SK-N-SH (cell line): ENCODE data around the gene CASKIN1. TPM values are rescaled to one million over a fixed set of nuclear protein-coding genes. Genes with fewer than 3 reads are reported as not detected.

Experiments
- CTCF ChIA-PET: fragments of 300-600, 350-600 bp; formaldehyde crosslinking; extraction: SDS; loops from one replicate; lab custom pipeline; 2021; lab: Yijun Ruan, JAX
- POLR2A ChIA-PET: fragments of 350-600 bp; sonication (Branson Sonifier 250); formaldehyde crosslinking; extraction: SDS; loops from one replicate; lab custom pipeline; 2020; ENCODE audit warnings: antibody characterized with exemption, inconsistent platforms; lab: Yijun Ruan, JAX
- DNase-seq: peaks from one replicate; pipeline ENCODE4 v3.0.0; 2012
- H2AFZ ChIP-seq: fragments of 200-600 bp; sonication (generic); 2 replicates; pipeline ENCODE4 v1.8.1; 2016; ENCODE audit warnings: antibody characterized with exemption, mild to moderate bottlenecking, low read depth
- H3F3A ChIP-seq: fragments of 200-600 bp; sonication (generic); replicated peaks from 2 replicates; pipeline ENCODE3; 2016; ENCODE audit warnings: antibody characterized with exemption, mild to moderate bottlenecking; ENCODE audit not compliant: insufficient read depth
- H3K27ac ChIP-seq, 2 experiments: fragments of 200-500 bp in 1 of 2; fragments of 200-600 bp in 1 of 2; sonication (Bioruptor generic) in 1 of 2; sonication (generic), shearing (Covaris generic) in 1 of 2; 2 replicates each; pipeline versions ENCODE4 v1.5.1 to v1.6.1; 2014 to 2016; ENCODE audit warnings: low read depth in 2 of 2, inconsistent platforms in 1 of 2, low read length in 1 of 2, mild to moderate bottlenecking in 1 of 2, mixed read lengths in 1 of 2
- H3K27me3 ChIP-seq: fragments of 200-600 bp; sonication (generic), shearing (Covaris generic); 2 replicates; pipeline ENCODE4 v1.6.1; 2016; ENCODE audit warnings: mixed run types; ENCODE audit not compliant: insufficient read depth
- H3K36me3 ChIP-seq, 2 experiments: fragments of 200-500 bp in 1 of 2; fragments of 200-600 bp in 1 of 2; sonication (Bioruptor generic) in 1 of 2; sonication (generic) in 1 of 2; replicated peaks in 1 of 2; 2 replicates each; pipeline versions ENCODE3 to v1.5.1; 2014 to 2016; ENCODE audit warnings: low read length in 1 of 2, mild to moderate bottlenecking in 1 of 2; ENCODE audit not compliant: insufficient read depth in 2 of 2, control insufficient read depth in 1 of 2
- H3K4me1 ChIP-seq, 2 experiments: fragments of 200-500 bp in 1 of 2; fragments of 200-600 bp in 1 of 2; sonication (Bioruptor generic) in 1 of 2; sonication (generic), shearing (Covaris generic) in 1 of 2; 2 replicates each; pipeline versions ENCODE4 v1.5.1 to v1.6.1; 2014 to 2016; ENCODE audit warnings: low read depth in 1 of 2, low read length in 1 of 2, mixed run types in 1 of 2; ENCODE audit not compliant: insufficient read depth in 2 of 2, control insufficient read depth in 1 of 2
- H3K4me2 ChIP-seq: fragments of 200-600 bp; sonication (generic), shearing (Covaris generic); 2 replicates; pipeline ENCODE4 v1.6.1; 2017; ENCODE audit warnings: mixed run types
- H3K4me3 ChIP-seq, 2 experiments: fragments of 200-500 bp in 1 of 2; fragments of 200-600 bp in 1 of 2; sonication (Bioruptor generic) in 1 of 2; sonication (generic), shearing (Covaris generic) in 1 of 2; 2 replicates each; pipeline versions ENCODE4 v1.5.1 to v1.8.1; 2014 to 2016; ENCODE audit warnings: low read depth in 2 of 2, inconsistent platforms in 1 of 2, low read length in 1 of 2, mild to moderate bottlenecking in 1 of 2, mixed read lengths in 1 of 2, moderate library complexity in 1 of 2
- H3K79me2 ChIP-seq: fragments of 200-600 bp; sonication (generic); 2 replicates; pipeline ENCODE4 v1.8.1; 2017; ENCODE audit warnings: mild to moderate bottlenecking; ENCODE audit not compliant: insufficient read depth
- H3K9ac ChIP-seq: fragments of 200-600 bp; sonication (generic); 2 replicates; pipeline ENCODE4 v1.6.1; 2017; ENCODE audit warnings: mixed run types
- H3K9me2 ChIP-seq: fragments of 200-600 bp; sonication (generic); 2 replicates; pipeline ENCODE4 v1.6.1; 2017; ENCODE audit warnings: mixed run types
- H3K9me3 ChIP-seq: fragments of 200-600 bp; sonication (generic); 2 replicates; pipeline ENCODE4 v1.6.1; 2017; ENCODE audit warnings: mixed run types, mild to moderate bottlenecking, moderate library complexity
- H4K20me1 ChIP-seq: fragments of 200-600 bp; sonication (generic); 2 replicates; pipeline ENCODE4 v1.6.1; 2017; ENCODE audit warnings: mild to moderate bottlenecking, mixed run types; ENCODE audit not compliant: insufficient read depth
- EP300 ChIP-seq, 2 experiments: IDR thresholded peaks; 2 replicates each; pipeline versions ENCODE4 v1.4.0 to v1.6.1; 2012; ENCODE audit warnings: borderline replicate concordance in 1 of 2, low read depth in 1 of 2, low read length in 1 of 2
- EZH2phosphoT487 ChIP-seq: fragments of 200-600 bp; sonication (generic); IDR thresholded peaks from 2 replicates; pipeline ENCODE4 v1.6.1; 2017; ENCODE audit warnings: low read depth, mixed run types, mild to moderate bottlenecking, antibody characterized with exemption, moderate library complexity, borderline replicate concordance
- FOXJ3 ChIP-seq: sonication (generic); formaldehyde crosslinking; IDR thresholded peaks from 2 replicates; pipeline ENCODE4 v1.5.1; 2020; ENCODE audit warnings: mild to moderate bottlenecking, missing genetic modification reagents
- FOXM1 ChIP-seq: IDR thresholded peaks from 2 replicates; pipeline ENCODE4 v1.4.0; 2012; ENCODE audit warnings: low read depth, mild to moderate bottlenecking
- GATA2 ChIP-seq: sonication (generic); formaldehyde crosslinking; IDR thresholded peaks from 2 replicates; pipeline ENCODE4 v1.5.0; 2020; ENCODE audit warnings: mild to moderate bottlenecking, missing genetic modification reagents
- JUND ChIP-seq: IDR thresholded peaks from 2 replicates; pipeline ENCODE4 v1.4.0; 2012
- POLR2AphosphoS5 ChIP-seq: IDR thresholded peaks from 2 replicates; pipeline ENCODE4 v1.6.1; 2012; ENCODE audit warnings: low read depth, low read length
- RFX5 ChIP-seq: IDR thresholded peaks from 2 replicates; pipeline ENCODE4 v1.6.1; 2012; ENCODE audit warnings: mild to moderate bottlenecking, improper control_type of control experiment, low read length
- SMC3 ChIP-seq: IDR thresholded peaks from 2 replicates; pipeline ENCODE4 v1.6.1; 2012; ENCODE audit warnings: low read depth, low read length, improper control_type of control experiment
- TCF12 ChIP-seq: IDR thresholded peaks from 2 replicates; pipeline ENCODE4 v1.4.0; 2012
- TEAD4 ChIP-seq: IDR thresholded peaks from 2 replicates; pipeline ENCODE4 v1.4.0; 2012; ENCODE audit warnings: mild to moderate bottlenecking, borderline replicate concordance; ENCODE audit not compliant: insufficient read depth
- WGBS: methylation state at CpG from one replicate; pipeline ENCODE4 v1.1.6; 2017; ENCODE audit warnings: low lambda C conversion rate; 5-methylcytosine and 5-hydroxymethylcytosine counted together
- polyA plus RNA-seq, 3 experiments: library from polyadenylated mRNA; depleted of rRNA; stranded (reverse); fragments of >200 nt; gene quantifications; 2 replicates each; pipeline ENCODE4 v1.2.3, GENCODE V29; 2012
- TF ChIP-seq, protein P1 (sequence below): fragments of 150-350 bp; IDR thresholded peaks from 2 replicates; pipeline ENCODE4 v1.6.1; 2016; ENCODE audit warnings: mild to moderate bottlenecking, low read depth, low read length
- TF ChIP-seq, protein P2 (sequence below): IDR thresholded peaks from 2 replicates; pipeline ENCODE4; 2012

Gene CASKIN1
- polyA plus RNA-seq, 1 of the 3 experiments (the other 2 are of a cell fraction): 1.7 TPM

DNA sequence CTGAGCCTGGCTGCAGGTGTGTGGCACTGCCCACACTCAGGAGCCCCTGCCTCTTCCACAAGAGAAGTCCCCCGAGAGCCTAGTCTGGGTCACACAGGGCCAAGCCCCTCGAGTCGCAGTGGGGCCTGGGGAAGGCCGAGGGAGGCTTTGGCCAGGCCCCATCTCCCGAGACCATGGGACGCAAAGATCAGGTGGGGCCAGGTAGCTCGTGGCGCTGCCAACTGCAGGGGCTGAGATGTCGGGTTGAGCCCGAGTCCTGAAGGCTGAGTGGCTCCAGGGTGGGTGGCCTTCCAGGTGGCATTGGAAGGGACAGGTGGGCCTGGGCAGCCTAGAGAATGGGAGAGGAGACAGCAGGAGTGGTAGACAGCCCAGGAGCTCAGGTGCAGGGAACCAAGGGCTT, 34.5 kb downstream of the CASKIN1 start:
- ChIA-PET CTCF (interaction anchor here (0.8 to 1.1 kb wide), 2 partner anchors 33 to 138 kb away, joined by 3 read pairs; no protein-coding TSS in a partner anchor), POLR2A (interaction anchor here (0.9 to 1.2 kb wide), 3 partner anchors 11 to 33 kb away, joined by 3 to 4 read pairs (median 3); no protein-coding TSS in a partner anchor)

DNA sequence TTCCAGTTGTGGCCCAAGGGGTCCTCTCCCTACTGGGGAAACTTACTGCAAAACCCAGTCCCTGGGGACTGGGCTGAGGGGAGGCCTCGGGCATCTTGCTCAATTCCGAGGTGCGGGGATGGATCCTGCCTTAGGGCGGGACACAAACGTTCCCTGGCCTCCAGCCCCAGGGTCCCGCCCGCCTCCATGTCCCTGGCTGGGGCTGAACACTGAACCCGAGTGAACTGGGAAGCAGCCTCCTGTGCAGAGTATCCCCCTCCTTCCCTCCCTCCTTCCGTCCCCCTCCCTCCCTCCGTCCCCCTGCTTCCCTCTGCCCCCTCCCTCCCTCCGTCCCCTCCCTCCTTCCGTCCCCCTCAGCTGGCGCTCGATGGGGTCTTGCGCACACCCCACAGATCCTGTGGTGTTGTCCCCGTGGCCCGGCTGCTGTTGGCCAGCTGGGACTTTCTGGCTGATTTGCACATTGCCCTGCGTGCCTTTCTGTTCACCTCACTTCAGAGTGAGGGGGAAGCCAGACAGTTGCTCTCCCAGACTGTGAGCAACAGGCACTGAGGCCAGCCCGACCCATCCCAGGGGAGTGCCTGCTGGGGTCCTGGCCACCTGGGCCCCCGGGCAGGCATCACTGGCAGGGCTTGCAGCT, 35.4 kb downstream of the CASKIN1 start:
- peaks cover 76% of the 10 kb centered on the region for H3K79me2 ChIP-seq
- peaks cover 3% of the 10 kb centered on the region for H3F3A ChIP-seq
- ChIA-PET CTCF (interaction anchor here (1.1 kb wide), 1 partner anchor 34 kb away, joined by 3 read pairs; no protein-coding TSS in a partner anchor), POLR2A (interaction anchor here (0.9 kb wide), 1 partner anchor 34 kb away, joined by 3 read pairs; no protein-coding TSS in a partner anchor)
- TF ChIP-seq TCF12 (no peak), EP300 (IDR thresholded peaks at IDR 0.05; ENCODE audit: borderline replicate concordance in 1 of 2, low read depth in 1 of 2, low read length in 1 of 2) (no peak), JUND (no peak), FOXM1 (no peak), TEAD4 (no peak), SMC3 (no peak), FOXJ3 (CRISPR knock-in tag) (no peak), POLR2AphosphoS5 (no peak), EZH2phosphoT487 (no peak), RFX5 (no peak)
- TF ChIP-seq, protein P1, sequence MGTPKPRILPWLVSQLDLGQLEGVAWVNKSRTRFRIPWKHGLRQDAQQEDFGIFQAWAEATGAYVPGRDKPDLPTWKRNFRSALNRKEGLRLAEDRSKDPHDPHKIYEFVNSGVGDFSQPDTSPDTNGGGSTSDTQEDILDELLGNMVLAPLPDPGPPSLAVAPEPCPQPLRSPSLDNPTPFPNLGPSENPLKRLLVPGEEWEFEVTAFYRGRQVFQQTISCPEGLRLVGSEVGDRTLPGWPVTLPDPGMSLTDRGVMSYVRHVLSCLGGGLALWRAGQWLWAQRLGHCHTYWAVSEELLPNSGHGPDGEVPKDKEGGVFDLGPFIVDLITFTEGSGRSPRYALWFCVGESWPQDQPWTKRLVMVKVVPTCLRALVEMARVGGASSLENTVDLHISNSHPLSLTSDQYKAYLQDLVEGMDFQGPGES: no peak
- no peak overlapping the region for H3K9ac ChIP-seq
- H4K20me1 ChIP-seq: peaks cover 66% of the 10 kb centered on the region
- H2AFZ ChIP-seq: no peak overlapping the region
- H3K36me3 ChIP-seq: peaks cover 0 to 15% of the 10 kb centered on the region in 2 experiments
- H3K9me3 ChIP-seq: no peaks in the 10 kb centered on the region
- H3K4me3 ChIP-seq: no peak overlapping the region
- no peaks in the 10 kb centered on the region for H3K27me3 ChIP-seq
- no peak for DNase-seq
- H3K4me2 ChIP-seq: no peak overlapping the region
- H3K9me2 ChIP-seq: no peaks in the 10 kb centered on the region
- no peak overlapping the region; a peak in 1 of 4 replicates for H3K27ac ChIP-seq
- WGBS: 93% methylated on average over 13 of the region's 20 CpGs
- peaks cover 11 to 28% of the 10 kb centered on the region in 2 experiments; a peak in 3 of 4 replicates for H3K4me1 ChIP-seq

More for the DNA sequence above, 34.5 kb downstream of the CASKIN1 start:
- peaks cover 3% of the 10 kb centered on the region for H3F3A ChIP-seq
- peaks cover 75% of the 10 kb centered on the region for H3K79me2 ChIP-seq
- TF ChIP-seq RFX5 (no peak), GATA2 (no peak)
- TF ChIP-seq, protein P2, sequence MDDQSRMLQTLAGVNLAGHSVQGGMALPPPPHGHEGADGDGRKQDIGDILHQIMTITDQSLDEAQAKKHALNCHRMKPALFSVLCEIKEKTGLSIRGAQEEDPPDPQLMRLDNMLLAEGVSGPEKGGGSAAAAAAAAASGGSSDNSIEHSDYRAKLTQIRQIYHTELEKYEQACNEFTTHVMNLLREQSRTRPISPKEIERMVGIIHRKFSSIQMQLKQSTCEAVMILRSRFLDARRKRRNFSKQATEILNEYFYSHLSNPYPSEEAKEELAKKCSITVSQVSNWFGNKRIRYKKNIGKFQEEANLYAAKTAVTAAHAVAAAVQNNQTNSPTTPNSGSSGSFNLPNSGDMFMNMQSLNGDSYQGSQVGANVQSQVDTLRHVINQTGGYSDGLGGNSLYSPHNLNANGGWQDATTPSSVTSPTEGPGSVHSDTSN: no peak
- H3K9me2 ChIP-seq: no peaks in the 10 kb centered on the region
- H3K4me3 ChIP-seq: no peak overlapping the region
- H3K4me2 ChIP-seq: no peak overlapping the region
- no peak overlapping the region; a peak in 1 of 4 replicates for H3K27ac ChIP-seq
- H4K20me1 ChIP-seq: peaks cover 63% of the 10 kb centered on the region
- no peak for DNase-seq
- H3K9me3 ChIP-seq: no peaks in the 10 kb centered on the region
- peaks cover 10 to 24% of the 10 kb centered on the region in 2 experiments; a peak in 3 of 4 replicates for H3K4me1 ChIP-seq
- no peak overlapping the region for H2AFZ ChIP-seq
- no peaks in the 10 kb centered on the region for H3K27me3 ChIP-seq
- 92% methylated on average over 10 of the region's 10 CpGs for WGBS
- peaks cover 0 to 24% of the 10 kb centered on the region in 2 experiments for H3K36me3 ChIP-seq
- no peak overlapping the region for H3K9ac ChIP-seq
